Karpas-422 (cell line): Measurements from ENCODE around the gene RUNX2. TPM values are rescaled to one million over a fixed set of nuclear protein-coding genes. Genes with fewer than 3 reads are reported as not detected.

Experiments
- DNase-seq: peaks from one replicate; pipeline ENCODE4 v3.0.0-alpha.2; 2015
- H2AFZ ChIP-seq: fragments of 200-600 bp; sonication (generic); 2 replicates; pipeline ENCODE4 v1.6.1; 2014; ENCODE audit warnings: antibody characterized with exemption, low read length, mixed read lengths
- H3K27ac ChIP-seq: fragments of 200-600 bp; sonication (generic); 2 replicates; pipeline ENCODE4 v1.5.1; 2014; ENCODE audit warnings: mild to moderate bottlenecking, low read length, moderate library complexity
- H3K27me3 ChIP-seq: fragments of 200-600 bp; sonication (generic); 2 replicates; pipeline ENCODE4 v1.6.1; 2014; ENCODE audit warnings: low read length, mixed read lengths
- H3K36me3 ChIP-seq: fragments of 200-600 bp; sonication (generic); 2 replicates; pipeline ENCODE4 v1.6.1; 2014; ENCODE audit warnings: low read length, mixed read lengths; ENCODE audit not compliant: insufficient read depth
- H3K4me1 ChIP-seq: fragments of 200-600 bp; sonication (generic); 2 replicates; pipeline ENCODE4 v1.6.1; 2014; ENCODE audit warnings: mild to moderate bottlenecking, low read length, mixed read lengths
- H3K4me2 ChIP-seq: fragments of 200-600 bp; sonication (generic); 2 replicates; pipeline ENCODE4 v1.6.1; 2014; ENCODE audit warnings: low read length, low read depth, mild to moderate bottlenecking; ENCODE audit not compliant: poor library complexity, severe bottlenecking
- H3K4me3 ChIP-seq: fragments of 200-600 bp; sonication (generic); 2 replicates; pipeline ENCODE4 v1.5.1; 2014; ENCODE audit warnings: mild to moderate bottlenecking, antibody characterized with exemption, low read length, mixed read lengths
- H3K79me2 ChIP-seq: fragments of 200-600 bp; sonication (generic); 2 replicates; pipeline ENCODE4 v1.6.1; 2014; ENCODE audit warnings: mild to moderate bottlenecking, low read length, mixed read lengths
- H3K9ac ChIP-seq: fragments of 200-600 bp; sonication (generic); 2 replicates; pipeline ENCODE4 v1.6.0; 2014; ENCODE audit warnings: low read length
- H3K9me2 ChIP-seq: fragments of 200-600 bp; sonication (generic), shearing (Covaris generic); replicated peaks from 2 replicates; pipeline ENCODE4 v1.6.0; 2014; ENCODE audit warnings: mild to moderate bottlenecking, low read length, moderate library complexity; ENCODE audit not compliant: insufficient read depth
- H3K9me3 ChIP-seq: fragments of 300-700, 200-600 bp; sonication (generic); 2 replicates; pipeline ENCODE4 v1.6.1; 2014; ENCODE audit warnings: low read length, mixed read lengths
- H4K20me1 ChIP-seq: fragments of 200-600 bp; sonication (generic); 2 replicates; pipeline ENCODE4 v1.6.1; 2014; ENCODE audit warnings: mild to moderate bottlenecking, antibody characterized with exemption, low read length, low read depth; ENCODE audit not compliant: insufficient read depth
- total RNA-seq: library from RNA; depleted of rRNA; stranded (reverse); fragments of >200 nt; shearing (Covaris generic); gene quantifications from 2 replicates; pipeline ENCODE4 v1.2.3, GENCODE V29; 2014; ENCODE audit warnings: low replicate concordance

The RUNX2 gene
- total RNA-seq, 1 experiment from 2014 or later, result 0.19 TPM

DNA sequence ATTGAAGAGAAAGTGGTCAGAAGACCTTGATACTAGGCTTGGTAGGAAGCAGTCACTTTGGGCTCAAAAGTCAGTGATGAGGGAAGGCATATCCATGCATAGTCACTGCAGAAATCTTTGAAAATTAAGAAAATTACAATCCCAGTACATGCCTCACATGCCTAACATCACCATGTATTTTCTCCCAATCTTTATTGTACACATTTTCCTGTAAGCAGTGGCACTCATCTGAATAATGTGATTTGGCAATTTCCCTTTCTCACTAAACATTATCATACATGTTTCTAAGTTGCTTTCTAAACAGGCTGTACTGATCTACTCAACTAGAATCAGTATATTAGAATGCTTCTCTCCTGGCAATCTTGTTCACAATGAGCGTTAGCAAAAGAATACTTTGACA, 330.3 kb downstream of the RUNX2 start:
- Histone ChIP-seq H3K4me2 (peak overlapping the region; percentile 83), H3K27ac (peak overlapping the region; percentile 95), H3K36me3 (no peaks in the 10 kb centered on the region), H3K4me3 (peak overlapping the region; percentile 64), H3K9me3 (no peaks in the 10 kb centered on the region), H3K9me2 (no peaks in the 10 kb centered on the region), H2AFZ (peak overlapping the region; percentile 12; the same call in 1 of the 2 replicates), H3K4me1 (peaks cover 51% of the 10 kb centered on the region), H3K9ac (peak overlapping the region; percentile 65), H3K79me2 (no peaks in the 10 kb centered on the region), H3K27me3 (no peaks in the 10 kb centered on the region), H4K20me1 (no peaks in the 10 kb centered on the region)
- DNase-seq, result peak; percentile 56

GRCh38 chr6:45658958-45659357, 330.8 kb downstream of the RUNX2 start:
- Histone ChIP-seq H2AFZ (0 out of 2 replicates have a peak overlapping the region, but pooled peaks have one; percentile 17), H4K20me1 (no peaks in the 10 kb centered on the region), H3K36me3 (no peaks in the 10 kb centered on the region), H3K9me2 (no peaks in the 10 kb centered on the region), H3K79me2 (no peaks in the 10 kb centered on the region), H3K9ac (peak overlapping the region; percentile 65), H3K4me2 (peak overlapping the region; percentile 83), H3K9me3 (no peaks in the 10 kb centered on the region), H3K27ac (peak overlapping the region; percentile 95), H3K4me3 (peak overlapping the region; percentile 64), H3K27me3 (no peaks in the 10 kb centered on the region), H3K4me1 (peaks cover 48% of the 10 kb centered on the region)
- DNase-seq, result peak; percentile 95

DNA sequence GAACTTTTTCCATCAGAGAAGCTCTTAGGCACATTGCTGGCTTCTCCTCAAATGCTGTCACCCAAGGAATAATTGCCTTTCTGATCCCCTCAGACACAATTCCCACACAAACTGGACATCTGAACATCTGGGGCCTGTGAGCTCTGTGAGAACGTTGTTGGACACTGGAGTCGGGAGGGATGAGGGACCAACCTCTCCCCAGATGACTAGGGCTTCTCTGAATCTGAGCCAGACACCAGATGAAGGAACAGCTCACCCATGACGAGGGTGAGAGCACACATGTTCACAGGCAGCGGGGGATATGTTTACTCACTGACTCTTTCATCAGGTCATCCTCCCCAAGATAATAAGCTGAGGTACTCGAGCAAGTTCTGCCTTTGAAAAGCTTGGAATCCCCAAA, 333.5 kb downstream of the RUNX2 start:
- H3K9ac ChIP-seq, result no peak overlapping the region
- H3K36me3 ChIP-seq, result no peaks in the 10 kb centered on the region
- H3K79me2 ChIP-seq, result no peaks in the 10 kb centered on the region
- H3K4me2 ChIP-seq, result no peak overlapping the region
- H3K4me3 ChIP-seq, result no peak overlapping the region
- no peaks in the 10 kb centered on the region for H4K20me1 ChIP-seq
- H3K9me2 ChIP-seq, result no peaks in the 10 kb centered on the region
- no peak overlapping the region for H3K27ac ChIP-seq
- no peak overlapping the region for H2AFZ ChIP-seq
- DNase-seq, result no peak
- no peaks in the 10 kb centered on the region for H3K9me3 ChIP-seq
- no peaks in the 10 kb centered on the region for H3K27me3 ChIP-seq
- peaks cover 56% of the 10 kb centered on the region for H3K4me1 ChIP-seq

GRCh38 chr6:45663251-45664221, 335.4 kb downstream of the RUNX2 start:
- Histone ChIP-seq H3K4me3 (no peak overlapping the region), H3K4me1 (peaks cover 46% of the 10 kb centered on the region), H3K27ac (no peak overlapping the region), H2AFZ (no peak overlapping the region), H3K9me3 (no peaks in the 10 kb centered on the region), H3K36me3 (no peaks in the 10 kb centered on the region), H3K79me2 (no peaks in the 10 kb centered on the region), H3K27me3 (no peaks in the 10 kb centered on the region), H3K9ac (no peak overlapping the region), H4K20me1 (no peaks in the 10 kb centered on the region), H3K9me2 (no peaks in the 10 kb centered on the region), H3K4me2 (no peak overlapping the region)
- DNase-seq, result no peak

DNA sequence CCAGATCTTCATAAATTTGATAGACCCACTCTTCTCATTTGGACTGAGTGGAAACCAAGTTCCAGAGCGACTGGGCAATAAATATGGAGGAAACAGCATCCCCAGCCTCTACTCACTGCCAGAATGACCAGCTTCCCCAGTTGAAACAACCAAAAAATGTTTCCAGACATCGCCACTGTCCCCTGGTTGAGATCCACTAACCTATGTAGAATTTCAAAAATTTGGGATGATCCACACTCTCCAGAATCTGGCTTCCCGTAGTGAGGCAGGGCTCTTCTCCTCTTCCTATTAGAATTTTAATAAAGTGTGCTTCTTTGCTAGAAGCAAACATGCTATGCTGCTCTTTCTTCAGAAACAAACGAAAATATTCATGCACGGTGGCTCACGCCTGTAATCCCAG, 336.6 kb downstream of the RUNX2 start:
- Histone ChIP-seq H3K36me3 (no peaks in the 10 kb centered on the region), H3K4me1 (peaks cover 34% of the 10 kb centered on the region), H3K9me2 (no peaks in the 10 kb centered on the region), H4K20me1 (no peaks in the 10 kb centered on the region), H3K4me2 (no peak overlapping the region), H2AFZ (no peak overlapping the region), H3K9ac (no peak overlapping the region), H3K4me3 (no peak overlapping the region), H3K27me3 (no peaks in the 10 kb centered on the region), H3K79me2 (no peaks in the 10 kb centered on the region), H3K27ac (no peak overlapping the region), H3K9me3 (no peaks in the 10 kb centered on the region)
- no peak for DNase-seq

- H3K4me1 ChIP-seq, result peaks cover 25% of the 10 kb centered on the region
- H3K9me3 ChIP-seq, result no peaks in the 10 kb centered on the region
- no peaks in the 10 kb centered on the region for H4K20me1 ChIP-seq
- no peaks in the 10 kb centered on the region for H3K36me3 ChIP-seq
- H3K4me2 ChIP-seq, result no peak overlapping the region
- H3K79me2 ChIP-seq, result no peaks in the 10 kb centered on the region
- H3K9me2 ChIP-seq, result no peaks in the 10 kb centered on the region
- DNase-seq, result no peak
- no peak overlapping the region for H3K4me3 ChIP-seq
- H3K27ac ChIP-seq, result no peak overlapping the region
- H3K9ac ChIP-seq, result no peak overlapping the region
- no peaks in the 10 kb centered on the region for H3K27me3 ChIP-seq
- H2AFZ ChIP-seq, result no peak overlapping the region
Measured at GRCh38 chr6:45665859-45666258, 337.7 kb downstream of the RUNX2 start.

DNA sequence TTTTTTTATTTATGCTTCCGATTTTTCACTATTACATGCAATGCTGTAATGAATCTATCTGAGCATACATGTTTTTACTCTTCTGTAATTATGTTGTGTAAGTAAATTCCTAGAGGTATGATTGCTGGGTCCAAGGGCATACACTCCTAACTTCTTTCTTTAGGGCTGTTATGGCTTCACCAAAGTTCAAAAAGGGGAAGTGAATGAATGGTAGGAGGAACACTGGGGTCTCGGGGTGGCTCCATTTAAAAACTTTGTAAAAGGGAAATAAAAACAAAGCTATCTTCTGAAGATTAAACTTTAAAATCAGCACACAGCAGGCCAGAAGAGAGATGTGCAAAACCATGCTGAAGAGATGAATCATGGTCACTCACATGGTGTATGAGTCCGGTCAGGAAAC, 338.7 kb downstream of the RUNX2 start:
- H3K27me3 ChIP-seq, result no peaks in the 10 kb centered on the region
- H3K36me3 ChIP-seq, result no peaks in the 10 kb centered on the region
- DNase-seq, result no peak
- H3K4me3 ChIP-seq, result no peak overlapping the region
- H3K9me2 ChIP-seq, result no peaks in the 10 kb centered on the region
- no peak overlapping the region for H3K9ac ChIP-seq
- H2AFZ ChIP-seq, result no peak overlapping the region
- H3K79me2 ChIP-seq, result no peaks in the 10 kb centered on the region
- H3K4me2 ChIP-seq, result no peak overlapping the region
- H3K9me3 ChIP-seq, result no peaks in the 10 kb centered on the region
- peaks cover 15% of the 10 kb centered on the region for H3K4me1 ChIP-seq
- H3K27ac ChIP-seq, result no peak overlapping the region
- no peaks in the 10 kb centered on the region for H4K20me1 ChIP-seq

DNA sequence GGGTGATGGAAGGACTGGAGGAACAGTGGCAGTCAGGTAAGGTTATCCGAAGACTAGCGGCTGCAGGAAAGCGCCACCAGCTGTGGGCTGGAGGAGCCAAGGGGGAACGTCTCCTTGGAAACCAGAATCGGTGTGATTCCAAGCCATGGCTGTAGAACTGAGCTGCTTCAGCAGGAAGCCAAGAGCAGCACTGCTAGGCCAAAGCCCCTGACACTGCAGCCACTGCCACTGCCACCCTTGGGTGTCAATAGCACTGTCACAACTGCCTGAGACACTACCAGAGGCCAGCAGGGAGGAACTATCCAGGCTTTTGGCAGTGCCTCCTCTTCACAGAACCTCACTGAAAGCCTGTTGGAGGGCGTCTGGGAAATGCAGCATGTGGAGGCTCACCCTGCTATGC, 339.2 kb downstream of the RUNX2 start:
- peaks cover 13% of the 10 kb centered on the region for H3K4me1 ChIP-seq
- H3K27me3 ChIP-seq, result no peaks in the 10 kb centered on the region
- no peak overlapping the region for H3K4me2 ChIP-seq
- H3K4me3 ChIP-seq, result no peak overlapping the region
- H3K9ac ChIP-seq, result no peak overlapping the region
- no peaks in the 10 kb centered on the region for H3K36me3 ChIP-seq
- H2AFZ ChIP-seq, result no peak overlapping the region
- DNase-seq, result no peak
- H4K20me1 ChIP-seq, result no peaks in the 10 kb centered on the region
- no peak overlapping the region for H3K27ac ChIP-seq
- no peaks in the 10 kb centered on the region for H3K79me2 ChIP-seq
- H3K9me3 ChIP-seq, result no peaks in the 10 kb centered on the region
- no peaks in the 10 kb centered on the region for H3K9me2 ChIP-seq
